GM12891 (cell line): Measurements from ENCODE around the gene TXNDC2.

ENCODE experiments used
- POLR2A ChIP-seq: IDR thresholded peaks from 2 replicates; pipeline ENCODE4 v1.6.1; 2011; ENCODE audit warnings: low read depth, low read length, control low read depth
- POLR2AphosphoS5 ChIP-seq: IDR thresholded peaks from 2 replicates; pipeline ENCODE4 v1.6.1; 2011; ENCODE audit warnings: low read depth, low read length, control low read depth

DNA sequence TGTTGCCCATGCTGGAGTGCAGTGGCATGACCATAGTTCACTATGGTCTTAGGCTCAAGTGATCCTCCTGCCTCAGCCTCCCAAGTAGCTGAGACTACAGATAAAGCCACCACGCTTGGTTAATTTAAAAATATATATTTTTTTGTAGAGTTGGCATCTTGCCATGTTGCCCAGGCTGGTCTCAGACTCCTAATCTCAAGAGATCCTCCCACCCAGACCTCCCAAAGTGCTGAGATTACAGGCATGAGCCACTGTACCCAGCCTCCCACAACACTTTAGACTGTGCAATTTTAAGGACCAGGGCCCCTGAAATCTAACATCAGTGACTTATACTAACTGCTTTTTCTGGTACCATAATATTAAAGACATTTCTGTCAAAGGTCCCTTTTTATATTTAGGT, 5.2 kb downstream of the TXNDC2 start:
- TF ChIP-seq POLR2AphosphoS5: no peak
- TF ChIP-seq POLR2A: no peak
